Activated gamma-delta T cell treated with anti-CD3 and anti-CD28 coated beads, Interleukin-2, amount 50 U/mL, for 16 hours (primary cell): ENCODE data around the gene CILP2.

ENCODE experiments used
- DNase-seq: peaks from one replicate; pipeline ENCODE4 v3.0.0-alpha.2; 2020; ENCODE audit warnings: low read depth

The CILP2 gene

GRCh38 chr19:19529783-19530422, 8.2 kb upstream of the CILP2 start:
- no peak for DNase-seq

DNA sequence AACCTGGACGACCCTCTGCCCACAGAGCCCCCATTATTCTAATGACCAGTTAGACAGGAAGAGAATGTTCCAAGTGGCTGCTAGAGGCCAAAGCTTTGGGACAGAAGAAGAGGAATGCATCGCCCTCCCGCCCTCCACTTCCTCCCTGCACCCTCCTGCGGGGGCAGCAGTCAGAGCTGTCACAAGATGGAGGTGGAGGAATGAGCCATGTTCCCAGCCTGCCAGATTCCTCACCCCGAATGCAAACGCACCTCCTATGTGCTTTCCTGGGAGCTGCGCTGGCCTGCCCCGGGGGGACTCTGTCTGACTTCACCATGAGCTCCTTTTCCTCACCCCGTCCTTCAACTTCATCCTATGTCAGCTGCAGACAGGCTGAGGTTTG, 7.7 kb upstream of the CILP2 start:
- no peak for DNase-seq

- no peak for DNase-seq
Measured at GRCh38 chr19:19530889-19531288, 7.2 kb upstream of the CILP2 start.

DNA sequence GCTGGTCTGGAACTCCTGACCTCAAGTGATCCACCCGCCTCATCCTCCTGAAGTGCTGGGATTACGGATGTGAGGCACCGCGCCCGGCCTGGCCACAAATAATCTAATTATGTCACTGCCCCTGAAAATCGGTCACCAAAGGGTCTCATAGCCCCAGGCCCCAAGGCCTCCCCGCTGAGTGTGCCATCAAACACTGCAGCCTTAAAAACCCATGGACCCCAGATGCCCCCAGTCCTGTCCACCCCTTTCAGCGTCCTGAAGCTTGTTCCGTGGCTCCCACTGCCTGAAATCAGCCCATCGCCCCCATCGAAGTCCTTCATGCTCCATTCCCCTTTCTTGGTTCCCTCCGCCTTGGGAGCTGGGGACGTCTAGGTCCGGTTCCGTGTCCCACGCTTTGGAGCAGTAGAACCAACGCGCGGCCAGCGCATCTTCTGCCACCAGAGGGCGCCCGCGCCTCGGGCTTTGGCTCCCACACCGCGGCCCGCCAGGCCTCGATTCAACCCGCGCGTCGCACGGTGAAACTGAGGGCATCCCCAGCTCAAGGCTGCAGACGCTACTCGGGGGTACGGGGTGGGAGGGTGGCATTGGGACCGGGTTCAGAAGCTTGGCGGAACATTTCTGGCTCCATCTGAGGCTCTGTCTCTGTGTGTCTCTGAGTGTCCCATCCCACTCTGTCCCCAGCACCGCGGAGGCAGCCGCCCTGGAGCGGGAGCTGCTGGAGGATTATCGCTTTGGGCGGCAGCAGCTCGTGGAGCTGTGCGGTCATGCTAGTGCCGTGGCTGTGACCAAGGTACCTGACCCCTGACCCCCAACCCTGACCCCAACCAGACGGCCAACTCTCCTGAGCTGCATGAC, 5.9 kb upstream of the CILP2 start:
- peak; percentile 82 for DNase-seq

GRCh38 chr19:19532806-19533701, 5.0 kb upstream of the CILP2 start:
- no peak for DNase-seq

- DNase-seq, result no peak
Measured at GRCh38 chr19:19533841-19534240, 4.2 kb upstream of the CILP2 start.

DNA sequence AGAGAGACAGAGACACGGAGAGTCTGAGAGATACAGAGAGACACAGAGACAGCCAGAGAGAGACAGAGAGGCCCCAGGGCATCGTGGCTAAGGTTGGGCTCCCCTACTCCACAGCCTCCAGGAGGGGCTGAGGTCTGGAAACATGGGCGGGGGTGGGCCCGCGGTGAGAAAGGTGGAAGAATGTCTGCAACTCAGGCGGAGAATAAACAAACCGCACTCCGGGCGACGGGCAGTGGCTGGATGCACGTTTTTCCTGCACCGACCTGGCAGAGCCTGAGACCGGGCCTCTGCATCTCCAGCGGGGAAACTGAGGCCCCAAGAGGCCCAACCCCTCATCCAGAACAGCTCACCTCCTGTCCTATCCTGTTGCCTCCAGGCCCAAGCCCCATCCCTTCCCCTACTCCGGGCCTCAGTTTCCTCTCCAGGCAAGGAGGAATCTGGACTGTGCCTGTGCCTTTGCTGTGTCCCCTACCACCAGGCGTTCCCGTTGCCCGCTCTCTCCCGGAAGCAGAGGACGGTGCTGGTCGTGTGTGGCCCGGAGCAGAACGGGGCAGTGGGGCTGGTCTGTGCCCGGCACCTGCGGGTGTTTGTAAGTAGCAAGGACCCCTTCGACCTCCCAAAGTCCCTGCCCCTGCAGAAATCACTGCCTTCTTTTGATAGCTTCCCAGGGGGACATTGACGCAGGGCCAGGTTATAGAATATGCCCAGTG, 3.4 kb upstream of the CILP2 start:
- DNase-seq, result no peak

GRCh38 chr19:19535311-19536191, 2.5 kb upstream of the CILP2 start:
- DNase-seq, result no peak

DNA sequence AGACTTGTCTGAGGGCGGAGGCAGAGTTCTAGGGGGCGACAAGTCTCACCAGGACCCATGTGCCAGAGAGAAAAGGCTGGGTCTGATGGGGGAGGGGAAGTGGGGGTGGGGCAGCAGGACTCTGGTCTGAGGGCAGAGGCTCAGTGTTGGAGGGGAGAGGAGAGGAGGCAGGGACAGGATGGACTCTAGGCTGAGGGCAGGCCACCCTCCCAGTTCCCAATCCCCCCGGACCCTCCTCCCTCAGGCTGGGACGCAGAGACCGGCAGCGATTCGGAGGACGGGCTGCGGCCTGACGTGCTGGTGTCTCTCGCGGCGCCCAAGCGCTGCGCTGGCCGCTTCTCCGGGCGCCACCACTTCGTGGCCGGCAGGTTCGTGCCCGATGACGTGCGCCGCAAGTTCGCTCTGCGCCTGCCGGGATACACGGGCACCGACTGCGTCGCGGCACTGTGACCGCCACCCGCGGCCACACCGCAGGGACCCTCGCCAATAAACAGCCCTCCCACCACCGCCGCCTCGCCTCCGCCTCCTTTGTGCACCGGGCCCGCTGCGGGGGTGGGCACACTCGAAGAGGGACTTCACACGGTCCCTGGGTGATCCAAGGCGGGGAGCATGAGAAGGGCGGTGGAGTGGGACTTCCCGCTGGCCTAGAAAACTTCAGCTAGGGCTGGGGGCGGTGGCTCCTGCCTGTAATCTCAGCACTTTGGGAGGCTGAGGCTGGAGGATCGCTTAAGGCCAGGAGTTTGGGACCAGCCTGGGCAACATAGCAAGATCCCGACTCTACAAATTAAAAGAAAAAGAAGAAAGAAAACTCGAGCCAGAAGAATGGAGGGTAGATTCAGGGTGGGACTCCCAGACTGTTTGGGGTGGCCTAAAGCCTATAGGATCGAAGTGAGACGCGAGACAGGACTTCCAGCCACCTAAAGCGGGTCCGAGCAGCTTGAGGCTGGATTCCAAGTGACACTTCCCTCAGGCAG, 703 bp upstream of the CILP2 start:
- no peak for DNase-seq

DNA sequence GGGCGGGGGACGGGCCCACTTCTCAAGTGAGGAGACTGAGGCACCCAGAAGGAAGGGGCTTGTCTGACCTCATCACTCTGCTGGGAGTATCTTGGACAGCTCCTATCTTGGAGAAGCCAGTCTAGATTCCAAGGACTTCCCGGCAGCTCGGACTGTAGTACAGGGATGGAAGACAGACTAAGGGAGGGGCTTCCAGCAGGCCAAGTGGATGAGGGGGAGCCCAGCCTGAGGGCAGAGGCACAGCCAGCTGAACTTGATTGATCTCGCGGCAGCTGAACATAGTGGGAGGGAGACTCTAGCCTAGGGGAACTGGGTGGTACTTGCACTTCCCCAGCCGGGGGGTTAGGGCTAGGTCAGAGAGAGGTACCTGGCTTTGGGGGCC, 711 bp downstream of the CILP2 start:
- DNase-seq, result no peak

DNA sequence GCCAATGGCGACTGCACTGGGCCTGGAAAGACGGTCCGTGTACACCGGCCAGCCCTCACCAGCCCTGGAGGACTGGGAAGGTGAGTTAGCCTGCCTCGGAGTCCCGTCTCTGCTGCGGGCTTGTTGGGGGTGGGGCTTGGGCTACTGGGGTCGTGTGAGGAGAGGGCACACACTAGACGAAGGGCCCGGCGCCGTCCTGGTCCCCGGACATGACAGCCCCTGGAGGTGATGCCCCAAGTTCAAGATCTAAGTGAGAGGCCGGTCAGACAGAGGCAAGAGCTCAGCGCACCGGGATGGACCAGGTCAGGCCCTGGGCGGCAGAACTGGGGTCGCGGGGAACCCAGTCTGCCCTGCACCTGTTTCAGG, 1.6 kb downstream of the CILP2 start:
- no peak for DNase-seq

DNA sequence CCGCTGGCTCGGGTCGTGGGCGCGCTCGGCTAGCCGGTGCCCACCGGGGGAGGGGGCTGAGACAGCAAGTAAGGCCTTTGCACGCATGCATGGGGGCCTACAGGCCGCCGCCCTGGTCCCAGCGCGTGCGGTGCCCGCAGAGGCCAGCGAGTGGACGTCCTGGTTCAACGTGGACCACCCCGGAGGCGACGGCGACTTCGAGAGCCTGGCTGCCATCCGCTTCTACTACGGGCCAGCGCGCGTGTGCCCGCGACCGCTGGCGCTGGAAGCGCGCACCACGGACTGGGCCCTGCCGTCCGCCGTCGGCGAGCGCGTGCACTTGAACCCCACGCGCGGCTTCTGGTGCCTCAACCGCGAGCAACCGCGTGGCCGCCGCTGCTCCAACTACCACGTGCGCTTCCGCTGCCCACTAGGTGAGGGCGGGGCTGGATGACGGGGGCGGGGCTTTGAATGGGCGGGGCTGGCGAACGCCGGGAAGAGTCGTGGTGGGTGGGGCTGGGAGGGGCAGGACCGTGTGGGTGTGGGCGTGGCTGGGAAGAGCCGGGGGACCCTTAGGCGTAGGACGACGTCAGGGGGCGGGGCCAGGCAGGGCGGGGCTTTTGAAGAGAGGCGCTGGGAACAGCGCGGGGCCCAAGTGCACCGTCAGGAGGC, 2.1 kb downstream of the CILP2 start:
- peak; percentile 21 for DNase-seq

GRCh38 chr19:19540715-19541515, 2.9 kb downstream of the CILP2 start:
- DNase-seq, result peak; percentile 52

DNA sequence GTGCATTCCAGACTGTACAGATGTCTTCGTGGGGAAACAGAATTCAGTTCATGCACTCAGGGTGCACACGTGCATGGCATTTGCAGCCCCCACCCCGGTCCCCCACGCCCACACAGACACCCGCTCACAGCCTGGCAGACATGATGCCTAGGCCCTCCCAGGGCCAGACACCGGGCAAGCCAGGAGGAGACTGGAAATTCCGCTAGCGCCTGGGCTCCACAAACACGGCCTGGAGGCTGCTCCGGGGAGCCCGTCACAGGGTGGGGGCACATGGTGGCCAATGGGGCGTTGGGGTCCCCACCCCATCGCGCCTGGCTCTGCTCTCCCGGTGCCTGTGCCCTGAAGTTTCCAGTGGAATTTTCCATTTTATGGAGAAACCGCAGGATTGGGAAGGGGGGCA, 3.6 kb downstream of the CILP2 start:
- no peak for DNase-seq

GRCh38 chr19:19542507-19542906, 4.4 kb downstream of the CILP2 start:
- no peak for DNase-seq

DNA sequence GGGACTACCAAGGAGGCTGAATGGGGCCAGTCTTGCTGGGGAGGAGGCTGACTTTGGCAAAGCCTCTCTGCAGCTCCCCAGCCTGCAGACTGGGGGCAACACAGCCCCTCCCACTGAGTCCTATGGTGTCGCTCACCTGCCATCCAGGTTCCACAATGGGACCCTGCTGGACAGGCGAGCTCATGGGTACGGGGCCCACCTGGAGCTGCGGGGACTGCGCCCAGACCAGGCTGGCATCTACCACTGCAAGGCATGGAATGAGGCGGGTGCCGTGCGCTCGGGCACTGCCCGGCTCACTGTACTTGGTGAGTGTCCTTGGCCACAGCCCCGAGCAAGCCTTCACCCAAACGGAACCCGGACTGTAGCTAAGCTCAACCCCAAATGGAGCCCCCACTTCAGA, 5.0 kb downstream of the CILP2 start:
- no peak for DNase-seq

DNA sequence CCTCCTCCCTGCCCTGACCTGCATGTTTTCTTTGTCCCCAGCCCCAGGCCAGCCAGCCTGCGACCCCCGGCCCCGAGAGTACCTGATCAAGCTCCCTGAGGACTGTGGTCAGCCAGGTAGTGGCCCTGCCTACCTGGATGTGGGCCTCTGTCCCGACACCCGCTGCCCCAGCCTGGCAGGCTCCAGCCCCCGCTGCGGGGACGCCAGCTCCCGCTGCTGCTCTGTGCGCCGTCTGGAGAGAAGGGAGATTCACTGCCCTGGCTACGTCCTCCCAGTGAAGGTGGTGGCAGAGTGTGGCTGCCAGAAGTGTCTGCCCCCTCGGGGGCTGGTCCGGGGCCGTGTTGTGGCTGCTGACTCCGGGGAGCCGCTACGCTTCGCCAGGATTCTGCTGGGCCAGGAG, 5.6 kb downstream of the CILP2 start:
- DNase-seq, result no peak

GRCh38 chr19:19544257-19544953, 6.3 kb downstream of the CILP2 start:
- no peak for DNase-seq
